ENCODE data around the gene FLII. TPM values are rescaled to one million over a fixed set of nuclear protein-coding genes. Genes with fewer than 3 reads are reported as not detected.

The FLII gene
- total RNA-seq, 1 donor from 2014 or later: 394 TPM

DNA sequence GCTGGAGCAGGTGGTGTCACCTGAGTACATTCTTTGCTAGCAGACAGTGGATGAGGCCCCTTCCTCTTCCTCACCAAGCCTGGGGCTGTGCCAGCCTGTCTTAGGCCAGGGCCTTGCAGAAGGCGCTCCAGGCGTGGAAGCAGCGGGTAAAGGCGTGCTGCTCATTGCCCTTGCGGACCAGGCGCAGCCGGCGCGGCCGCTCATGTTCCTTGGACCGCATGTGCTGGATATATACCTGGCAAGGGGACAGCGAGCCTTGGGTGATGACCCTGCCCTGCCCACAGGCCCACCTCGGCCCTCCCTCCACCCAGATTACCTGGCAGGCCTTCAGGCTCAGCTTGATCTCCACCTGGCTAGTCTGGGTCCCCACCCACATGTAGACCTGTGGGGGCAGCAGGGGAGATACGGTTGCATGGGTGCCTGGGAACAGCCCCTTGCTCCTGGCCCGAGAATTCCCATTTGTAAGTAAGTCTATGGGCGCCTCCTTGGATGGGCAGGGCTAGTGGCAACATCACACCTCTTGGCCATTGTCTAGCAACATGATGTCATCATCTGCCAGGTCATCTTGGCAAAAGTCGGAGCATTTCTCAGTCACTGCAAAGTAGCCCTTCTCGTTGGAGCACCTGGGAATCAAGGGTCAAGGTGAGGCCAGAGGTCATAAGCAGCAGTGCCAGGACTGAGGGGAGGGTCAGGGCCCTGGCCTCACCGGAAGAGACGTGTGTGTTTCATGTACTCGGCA is 13.3 kb downstream of the FLII start:
- no peak for DNase-seq (ENCODE audit: extremely low read depth, low read depth, low spot score)

- DNase-seq (ENCODE audit: extremely low read depth, low read depth, low spot score): no peak
These were observed 17.2 kb downstream of the FLII start for GRCh38 chr17:18241229-18241871.

DNA sequence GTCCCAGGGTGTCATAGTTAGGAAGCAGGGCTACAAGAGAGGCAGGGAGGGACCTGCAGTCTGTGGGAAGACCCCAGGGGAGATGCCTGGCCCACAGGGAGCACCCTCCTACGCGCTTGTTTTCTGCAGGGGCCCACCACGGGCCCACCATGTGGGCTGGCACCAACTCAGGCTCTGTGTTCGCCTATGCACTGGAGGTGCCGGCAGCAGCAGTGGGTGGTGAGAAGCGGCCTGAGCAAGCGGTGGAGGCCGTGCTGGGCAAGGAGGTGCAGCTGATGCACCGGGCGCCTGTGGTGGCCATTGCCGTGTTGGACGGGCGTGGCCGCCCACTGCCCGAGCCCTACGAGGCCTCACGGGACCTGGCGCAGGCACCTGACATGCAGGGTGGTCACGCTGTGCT is 18.1 kb downstream of the FLII start:
- DNase-seq (ENCODE audit: extremely low read depth, low read depth, low spot score): no peak

- no peak for DNase-seq (ENCODE audit: extremely low read depth, low read depth, low spot score)
These were observed 20.2 kb downstream of the FLII start for GRCh38 chr17:18238299-18238698.

- DNase-seq (ENCODE audit: extremely low read depth, low read depth, low spot score): no peak
These were observed 21.1 kb downstream of the FLII start for GRCh38 chr17:18237461-18237860.

- no peak for DNase-seq (ENCODE audit: extremely low read depth, low read depth, low spot score)
These were observed 22.0 kb downstream of the FLII start for GRCh38 chr17:18236494-18236893.

GRCh38 chr17:18235743-18236256 is 22.7 kb downstream of the FLII start:
- DNase-seq (ENCODE audit: extremely low read depth, low read depth, low spot score): no peak

DNA sequence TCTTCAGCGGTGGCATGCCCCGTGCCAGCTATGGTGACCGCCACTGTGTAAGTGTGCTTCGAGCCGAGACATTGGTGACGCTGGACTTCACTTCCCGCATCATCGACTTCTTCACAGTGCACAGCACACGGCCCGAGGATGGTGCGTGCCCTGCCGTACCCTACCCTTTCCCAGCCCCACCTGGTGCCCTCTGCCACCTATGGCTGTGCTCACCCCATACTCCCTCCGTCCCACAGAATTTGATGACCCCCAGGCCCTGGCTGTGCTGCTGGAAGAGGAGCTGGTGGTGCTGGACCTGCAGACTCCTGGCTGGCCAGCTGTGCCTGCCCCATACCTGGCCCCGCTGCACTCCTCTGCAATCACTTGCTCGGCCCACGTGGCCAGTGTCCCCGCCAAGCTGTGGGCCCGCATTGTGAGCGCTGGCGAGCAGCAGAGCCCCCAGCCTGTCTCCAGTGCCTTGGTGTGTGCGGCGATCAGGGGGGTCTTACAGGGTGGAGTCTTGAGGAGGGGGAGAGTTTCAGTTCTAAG is 23.6 kb downstream of the FLII start:
- no peak for DNase-seq (ENCODE audit: extremely low read depth, low read depth, low spot score)

DNA sequence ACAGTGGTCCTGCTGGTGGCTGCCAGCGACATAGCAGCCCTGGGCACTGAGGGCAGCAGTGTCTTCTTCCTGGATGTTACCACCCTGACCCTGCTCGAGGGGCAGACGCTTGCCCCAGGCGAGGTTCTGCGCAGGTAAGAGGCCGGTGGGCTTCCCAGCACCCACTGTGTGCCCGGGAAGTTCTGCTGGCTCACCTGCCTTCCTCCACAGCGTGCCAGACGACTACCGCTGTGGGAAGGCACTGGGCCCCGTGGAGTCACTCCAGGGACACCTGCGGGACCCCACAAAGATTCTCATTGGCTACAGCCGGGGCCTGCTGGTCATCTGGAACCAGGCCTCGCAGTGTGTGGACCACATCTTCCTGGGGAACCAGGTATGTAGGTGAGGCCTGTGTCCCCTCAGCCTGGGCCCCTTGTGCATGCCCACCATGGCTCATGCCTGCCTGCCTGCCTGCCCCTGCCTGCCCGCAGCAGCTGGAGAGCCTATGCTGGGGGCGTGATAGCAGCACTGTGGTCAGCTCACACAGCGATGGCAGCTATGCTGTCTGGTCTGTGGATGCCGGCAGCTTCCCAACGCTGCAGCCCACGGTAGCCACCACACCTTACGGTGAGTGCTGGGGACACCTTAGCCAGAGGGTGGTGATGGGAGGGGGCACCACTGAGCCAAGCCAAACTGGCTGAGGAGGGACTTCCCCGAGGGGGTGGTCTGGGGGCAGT is 24.6 kb downstream of the FLII start:
- DNase-seq (ENCODE audit: extremely low read depth, low read depth, low spot score): no peak

- no peak for DNase-seq (ENCODE audit: extremely low read depth, low read depth, low spot score)
These were observed 27.4 kb downstream of the FLII start for GRCh38 chr17:18231164-18231563.

GRCh38 chr17:18230288-18231141 is 28.0 kb downstream of the FLII start:
- DNase-seq (ENCODE audit: extremely low read depth, low read depth, low spot score): no peak

GRCh38 chr17:18229771-18230170 is 28.8 kb downstream of the FLII start:
- DNase-seq (ENCODE audit: extremely low read depth, low read depth, low spot score): no peak

- no peak for DNase-seq (ENCODE audit: extremely low read depth, low read depth, low spot score)
These were observed 29.3 kb downstream of the FLII start for GRCh38 chr17:18229254-18229653.

GRCh38 chr17:18228176-18228682 is 30.3 kb downstream of the FLII start:
- no peak for DNase-seq (ENCODE audit: extremely low read depth, low read depth, low spot score)

DNA sequence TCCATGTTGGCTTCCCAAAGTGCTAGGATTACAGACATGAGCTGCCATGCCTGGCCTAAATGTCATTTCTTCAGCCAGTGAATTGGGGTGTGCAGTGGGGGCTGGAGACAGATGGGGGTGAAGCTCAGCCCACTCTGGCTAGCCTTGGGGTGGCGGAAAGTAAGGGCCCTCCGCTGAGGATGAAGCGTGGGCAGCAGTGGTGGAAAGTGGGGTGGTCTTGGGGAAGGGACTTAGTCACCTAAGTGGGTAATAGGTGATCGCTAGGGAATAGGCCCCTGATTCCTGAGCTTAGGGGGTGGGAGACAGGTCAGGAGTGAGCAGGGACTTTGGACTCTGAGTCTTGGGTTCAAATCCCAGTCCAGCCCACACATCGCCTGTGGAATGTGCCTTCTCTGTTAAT is 30.9 kb downstream of the FLII start:
- no peak for DNase-seq (ENCODE audit: extremely low read depth, low read depth, low spot score)

GRCh38 chr17:18226284-18226945 is 32.1 kb downstream of the FLII start:
- DNase-seq (ENCODE audit: extremely low read depth, low read depth, low spot score): no peak

DNA sequence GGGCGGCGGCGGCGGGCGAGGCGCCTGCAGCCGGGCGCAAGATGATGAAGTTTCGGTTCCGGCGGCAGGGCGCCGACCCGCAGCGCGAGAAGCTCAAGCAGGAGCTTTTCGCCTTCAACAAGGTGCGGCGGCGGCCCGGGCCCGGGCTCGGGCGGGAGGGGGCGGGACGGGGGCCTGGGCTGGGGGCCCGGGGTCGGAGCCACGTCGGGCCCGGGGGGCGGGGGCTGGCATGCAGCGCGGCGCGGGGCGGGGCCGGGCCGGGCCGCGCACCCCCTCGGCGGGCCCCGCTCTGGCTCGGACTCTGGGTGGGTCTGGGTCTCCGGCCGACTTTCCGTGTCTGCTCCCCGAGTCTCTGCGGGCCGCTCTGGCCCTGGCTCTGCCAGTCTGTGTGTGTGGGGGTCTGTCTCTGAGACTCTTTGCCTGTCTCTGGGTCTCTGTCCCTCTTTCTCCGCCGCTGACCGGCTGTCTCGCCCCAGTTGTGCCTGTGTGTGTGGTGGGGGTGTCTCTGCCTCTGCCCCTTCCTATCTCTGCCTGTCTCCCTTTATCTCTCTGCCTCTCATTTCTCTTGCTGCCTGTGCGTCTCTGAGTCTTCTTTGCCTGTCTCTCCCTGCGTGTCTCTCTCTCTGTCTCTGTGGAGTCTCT is 32.8 kb downstream of the FLII start:
- no peak for DNase-seq (ENCODE audit: extremely low read depth, low read depth, low spot score)

- DNase-seq (ENCODE audit: extremely low read depth, low read depth, low spot score): no peak
These were observed 33.4 kb downstream of the FLII start, which contains the start of gene LLGL1 for GRCh38 chr17:18225121-18225641. Gene LLGL1 (plus strand): TSS chr17:18225635. CDS start chr17:18225683, 48 bp downstream.

Measured in glomerular endothelial cell (primary cell).